GM18526 (cell line): ENCODE measurements around the gene HLCS.

Experiments
- POLR2A ChIP-seq: IDR thresholded peaks from 3 replicates; pipeline ENCODE4 v1.6.1; 2011; ENCODE audit not compliant: insufficient read length; ENCODE audit errors: extremely low read depth

HLCS gene

DNA sequence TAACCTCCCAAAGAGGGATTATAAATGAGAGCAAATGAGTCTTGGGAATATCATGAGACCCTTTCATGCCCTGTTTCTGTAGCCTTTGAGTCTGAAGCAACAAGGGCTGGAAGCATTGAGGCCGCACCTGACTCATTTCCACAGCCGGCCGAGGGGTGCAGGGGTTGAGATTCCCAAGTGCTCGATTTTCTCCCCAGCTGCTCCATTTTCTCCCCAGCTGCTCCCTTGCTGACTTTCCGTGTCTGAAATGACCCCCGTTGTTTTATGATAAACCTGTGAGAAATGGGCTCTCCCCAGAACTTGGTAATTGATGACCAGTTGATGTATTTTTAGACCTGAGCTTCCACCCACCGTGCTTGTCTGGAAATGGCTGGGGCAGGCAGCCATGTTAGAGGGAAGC lies 244.7 kb downstream of the HLCS start:
- TF ChIP-seq POLR2A: no peak

DNA sequence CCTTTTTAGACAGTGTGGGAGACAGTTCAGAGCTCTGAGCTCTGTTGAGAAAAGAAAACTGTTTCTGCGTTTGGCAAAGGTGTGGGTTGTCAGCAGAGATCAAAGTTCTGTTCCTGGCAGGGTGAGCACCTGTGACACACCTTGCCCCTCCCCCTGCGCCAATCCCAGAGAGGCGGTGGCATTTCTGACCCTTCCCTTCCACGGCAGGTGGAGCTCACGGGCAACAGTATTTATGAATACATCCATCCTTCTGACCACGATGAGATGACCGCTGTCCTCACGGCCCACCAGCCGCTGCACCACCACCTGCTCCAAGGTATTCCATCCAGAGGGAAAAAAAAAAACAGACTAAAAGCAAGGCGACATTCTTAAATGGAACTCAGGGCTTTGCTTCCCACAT lies 246.9 kb downstream of the HLCS start:
- TF ChIP-seq POLR2A: no peak

DNA sequence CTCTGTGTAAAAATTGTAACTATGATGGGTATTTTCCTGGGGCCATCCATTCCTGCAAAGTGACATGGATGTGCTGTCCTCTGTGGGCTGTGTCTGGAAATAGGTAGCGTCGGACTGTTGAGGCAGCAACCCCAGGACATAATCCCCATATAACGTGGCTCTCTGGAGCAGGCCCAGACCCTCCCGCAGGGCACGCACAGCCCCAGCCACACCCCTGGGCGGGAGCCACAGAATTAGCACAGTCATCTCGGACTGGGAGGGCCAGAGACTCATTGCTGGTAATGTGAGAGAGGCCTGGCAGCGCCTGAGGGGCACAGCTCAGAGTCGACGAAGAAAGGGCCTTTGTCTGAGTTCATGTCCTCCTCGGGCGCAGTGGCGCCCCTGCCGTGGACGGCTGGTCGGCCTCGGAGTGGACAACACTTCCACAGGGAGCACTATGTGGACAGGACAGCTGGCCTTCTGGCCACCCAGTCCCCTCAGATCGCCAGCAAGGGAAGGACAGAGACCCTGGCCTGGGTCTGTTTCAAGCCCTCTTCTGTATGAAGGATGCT lies 247.4 kb downstream of the HLCS start:
- TF ChIP-seq POLR2A: no peak

DNA sequence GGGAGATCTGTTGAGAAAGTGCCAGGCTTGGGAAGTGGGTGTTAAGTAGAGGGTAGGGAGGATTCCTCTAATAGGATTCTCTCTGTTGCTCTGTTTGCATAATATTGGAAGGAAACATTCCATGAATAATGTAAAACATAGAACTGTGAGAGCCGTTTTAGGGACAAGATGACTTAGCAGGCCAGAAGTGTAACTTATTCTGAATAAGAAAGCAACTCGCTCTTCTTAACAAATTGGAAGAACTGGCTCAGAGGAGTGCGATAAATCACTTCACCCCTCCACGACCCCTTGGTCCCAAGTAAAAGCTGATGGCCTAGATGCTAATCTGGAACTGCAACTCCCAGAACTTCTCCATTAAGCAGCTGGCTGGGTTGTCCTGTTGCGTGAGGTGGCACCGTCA lies 248.5 kb downstream of the HLCS start:
- TF ChIP-seq POLR2A: no peak

DNA sequence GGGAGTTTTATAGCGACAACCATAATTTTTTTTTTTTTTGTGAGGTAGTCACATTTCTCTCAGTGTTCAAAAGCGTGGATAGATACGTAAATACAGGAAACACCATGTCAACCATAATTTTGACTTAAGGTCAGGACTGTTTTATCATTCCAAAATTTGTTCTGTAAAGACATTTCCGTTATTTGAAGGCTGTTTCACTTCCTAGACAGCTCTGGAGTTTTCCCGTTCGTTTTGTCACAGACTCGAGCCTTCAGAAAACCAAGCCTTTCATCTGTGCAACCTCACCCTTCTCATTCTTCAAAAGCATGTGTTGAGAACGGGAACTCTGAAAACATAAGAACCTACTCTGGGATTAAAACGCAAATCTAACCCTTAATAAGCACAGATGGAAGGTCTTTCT lies 249.6 kb downstream of the HLCS start:
- TF ChIP-seq POLR2A: no peak

DNA sequence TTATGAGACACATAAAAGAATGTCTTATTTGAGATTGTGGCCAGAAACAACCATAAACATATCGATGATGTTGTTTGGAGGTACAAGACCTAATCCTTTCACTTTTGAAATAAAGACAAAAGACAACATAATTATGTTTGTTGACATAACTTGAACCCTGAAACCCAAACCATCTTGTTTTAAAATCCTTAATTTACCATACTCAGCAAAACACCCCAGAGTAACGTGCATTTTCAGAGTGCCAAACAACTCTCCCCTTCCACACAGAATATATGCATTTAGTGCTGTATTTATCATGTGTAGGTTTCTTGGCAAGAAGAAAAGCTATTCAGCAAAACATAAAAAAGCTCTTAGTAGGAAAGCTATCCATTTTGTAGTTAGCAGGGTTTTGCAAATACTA lies 250.1 kb downstream of the HLCS start:
- TF ChIP-seq POLR2A: no peak

DNA sequence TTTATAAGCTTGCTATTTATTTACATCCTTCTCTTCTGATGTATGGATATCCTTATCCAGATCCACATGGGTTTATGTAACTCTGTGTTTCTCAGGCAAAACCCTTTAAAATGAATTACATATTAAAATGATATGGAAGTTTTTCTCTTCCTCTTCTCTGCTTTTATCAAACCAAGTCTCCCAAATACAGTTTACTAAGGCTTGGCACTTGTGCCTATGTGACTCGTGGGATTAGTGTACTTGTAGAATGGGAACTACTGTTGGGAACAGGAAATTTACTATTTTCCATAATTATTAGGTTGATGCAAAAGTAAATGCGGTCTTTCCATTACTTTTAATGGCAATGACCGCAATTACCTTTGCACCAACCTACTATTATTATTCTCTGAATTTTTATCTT lies 252.7 kb downstream of the HLCS start:
- TF ChIP-seq POLR2A: no peak

DNA sequence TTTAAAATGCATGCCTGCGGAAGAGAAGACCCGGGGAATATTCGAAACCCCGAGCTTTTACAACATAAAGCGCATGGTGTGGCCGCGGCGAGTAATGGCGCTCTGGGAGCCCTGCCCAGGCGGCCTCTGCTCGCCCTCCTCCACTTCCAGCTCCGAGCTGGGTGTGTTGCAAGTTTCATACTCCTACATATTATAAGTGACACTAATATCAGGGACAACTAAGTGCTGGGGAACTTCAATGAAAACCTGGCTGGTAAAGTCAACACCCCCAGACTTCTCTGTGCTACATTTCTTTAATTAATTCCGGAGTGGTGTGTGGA lies 255.8 kb downstream of the HLCS start:
- no peak for TF ChIP-seq POLR2A

DNA sequence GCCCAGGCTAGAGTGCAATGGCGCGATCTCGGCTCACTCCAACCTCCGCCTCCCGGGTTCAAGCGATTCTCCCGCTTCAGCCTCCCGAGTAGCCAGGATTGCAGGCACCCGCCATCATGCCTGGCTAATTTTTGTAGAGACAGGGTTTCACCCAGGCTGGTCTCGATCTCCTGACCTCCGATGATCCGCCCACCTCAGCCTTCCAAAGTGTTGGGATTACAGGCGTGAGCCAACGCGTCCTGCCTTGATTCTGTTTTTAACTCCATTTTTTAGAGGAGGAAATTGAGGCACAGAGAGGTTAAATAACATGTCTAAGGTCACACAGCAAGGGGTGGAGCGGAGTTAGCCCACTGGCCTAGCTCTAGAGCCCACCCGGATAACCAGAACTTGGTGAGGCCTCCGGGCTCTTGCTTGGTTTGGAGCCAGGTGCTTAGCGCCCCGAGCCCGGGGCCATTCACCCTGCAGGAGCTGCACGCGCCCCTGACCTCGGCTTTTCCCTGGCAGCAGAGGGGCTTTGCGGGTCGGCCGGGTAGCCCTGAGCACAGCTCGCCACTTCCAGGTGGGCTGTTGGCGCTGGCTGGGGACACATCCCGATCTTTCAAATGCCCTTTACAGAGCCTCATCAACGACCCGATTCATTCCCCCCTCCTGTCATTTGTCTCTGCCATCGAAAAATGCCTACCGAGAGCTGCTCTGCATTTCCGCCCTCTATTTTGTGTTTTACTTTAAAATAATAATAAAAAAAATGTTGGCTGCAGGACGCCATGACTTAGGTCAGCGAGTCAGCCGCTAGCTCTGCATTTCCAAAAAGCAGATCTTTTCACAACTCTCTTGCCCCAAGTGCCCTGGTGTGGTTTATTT lies 256.4 kb downstream of the HLCS start:
- TF ChIP-seq POLR2A: no peak

DNA sequence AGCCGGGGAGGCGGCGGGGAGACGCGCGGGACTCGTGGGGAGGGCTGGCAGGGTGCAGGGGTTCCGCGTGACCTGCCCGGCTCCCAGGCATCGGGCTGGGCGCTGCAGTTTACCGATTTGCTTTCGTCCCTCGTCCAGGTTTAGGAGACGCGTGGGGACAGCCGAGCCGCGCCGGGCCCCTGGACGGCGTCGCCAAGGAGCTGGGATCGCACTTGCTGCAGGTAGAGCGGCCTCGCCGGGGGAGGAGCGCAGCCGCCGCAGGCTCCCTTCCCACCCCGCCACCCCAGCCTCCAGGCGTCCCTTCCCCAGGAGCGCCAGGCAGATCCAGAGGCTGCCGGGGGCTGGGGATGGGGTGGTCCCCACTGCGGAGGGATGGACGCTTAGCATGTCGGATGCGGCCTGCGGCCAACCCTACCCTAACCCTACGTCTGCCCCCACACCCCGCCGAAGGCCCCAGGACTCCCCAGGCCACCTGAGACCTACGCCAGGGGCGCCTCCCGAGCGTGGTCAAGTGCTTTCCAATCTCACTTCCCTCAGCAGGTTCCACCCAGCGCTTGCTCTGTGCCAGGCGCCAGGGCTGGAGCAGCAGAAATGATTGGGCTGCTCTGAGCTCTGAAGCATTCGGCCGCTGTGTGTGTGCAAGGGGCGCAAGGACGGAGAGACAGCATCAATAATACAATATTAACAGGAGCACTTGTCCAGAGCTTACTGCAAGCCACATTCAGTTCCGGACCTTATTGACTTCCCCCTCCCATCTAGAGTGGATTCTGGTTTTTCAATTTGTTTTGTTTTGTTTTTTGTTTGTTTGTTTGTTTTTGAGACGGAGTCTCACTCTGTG lies 257.2 kb downstream of the HLCS start:
- no peak for TF ChIP-seq POLR2A

DNA sequence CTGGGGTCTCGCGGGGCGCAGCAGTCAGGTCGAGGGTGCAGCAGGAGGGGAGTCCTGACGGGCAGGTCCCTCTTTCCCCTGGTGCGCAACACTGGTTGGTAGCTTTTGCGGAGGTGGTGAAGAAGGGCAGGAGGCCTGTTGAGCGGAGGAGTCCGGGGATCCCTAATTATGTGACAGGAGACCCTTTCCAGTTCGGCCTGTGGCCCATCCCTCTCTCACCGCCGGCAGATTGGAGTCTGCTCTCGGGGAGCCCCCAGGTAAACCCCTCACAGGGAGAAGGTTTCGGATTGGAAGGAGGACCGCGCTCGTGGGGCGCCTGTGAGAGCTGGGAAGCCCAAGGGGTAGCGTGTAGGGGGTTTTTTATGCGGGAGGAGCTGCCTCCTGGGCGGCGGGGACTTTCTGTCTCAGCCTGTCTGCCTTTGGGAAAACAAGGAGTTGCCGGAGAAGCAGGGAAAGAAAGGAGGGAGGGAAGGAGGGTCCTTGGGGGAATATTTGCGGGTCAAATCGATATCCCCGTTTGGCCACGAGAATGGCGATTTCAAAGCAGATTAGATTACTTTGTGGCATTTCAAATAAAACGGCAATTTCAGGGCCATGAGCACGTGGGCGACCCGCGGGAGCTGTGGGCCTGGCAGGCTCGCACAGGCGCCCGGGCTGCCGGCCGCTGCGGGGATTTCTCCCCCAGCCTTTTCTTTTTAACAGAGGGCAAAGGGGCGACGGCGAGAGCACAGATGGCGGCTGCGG lies 258.0 kb downstream of the HLCS start:
- TF ChIP-seq POLR2A: no peak

DNA sequence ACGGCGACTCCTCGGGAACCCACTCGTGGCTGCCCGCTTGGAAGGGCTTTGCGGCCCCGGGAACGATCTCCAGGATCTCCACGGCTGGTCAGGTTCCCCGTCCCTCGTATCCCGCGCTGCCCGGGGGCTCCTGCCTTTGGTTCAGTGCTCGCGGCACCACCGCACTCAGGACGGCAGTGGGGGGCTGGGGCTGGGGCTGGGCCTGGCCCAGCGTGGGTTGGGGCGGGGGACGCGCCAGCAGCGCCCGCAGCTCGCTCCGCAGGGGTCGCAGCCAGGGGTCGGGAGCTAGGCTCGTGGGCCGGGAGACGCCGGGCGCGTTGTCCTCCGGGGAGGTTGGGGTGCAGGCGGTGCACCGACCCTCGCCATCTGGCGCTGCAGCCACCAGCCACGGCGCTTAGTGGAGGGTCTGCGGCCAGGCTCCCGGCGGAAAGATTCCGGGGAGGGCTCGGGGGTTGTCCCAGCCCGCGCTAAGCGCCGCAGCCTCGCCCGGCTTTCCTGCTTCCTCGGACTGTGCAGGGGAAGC lies 258.6 kb downstream of the HLCS start:
- TF ChIP-seq POLR2A: no peak

DNA sequence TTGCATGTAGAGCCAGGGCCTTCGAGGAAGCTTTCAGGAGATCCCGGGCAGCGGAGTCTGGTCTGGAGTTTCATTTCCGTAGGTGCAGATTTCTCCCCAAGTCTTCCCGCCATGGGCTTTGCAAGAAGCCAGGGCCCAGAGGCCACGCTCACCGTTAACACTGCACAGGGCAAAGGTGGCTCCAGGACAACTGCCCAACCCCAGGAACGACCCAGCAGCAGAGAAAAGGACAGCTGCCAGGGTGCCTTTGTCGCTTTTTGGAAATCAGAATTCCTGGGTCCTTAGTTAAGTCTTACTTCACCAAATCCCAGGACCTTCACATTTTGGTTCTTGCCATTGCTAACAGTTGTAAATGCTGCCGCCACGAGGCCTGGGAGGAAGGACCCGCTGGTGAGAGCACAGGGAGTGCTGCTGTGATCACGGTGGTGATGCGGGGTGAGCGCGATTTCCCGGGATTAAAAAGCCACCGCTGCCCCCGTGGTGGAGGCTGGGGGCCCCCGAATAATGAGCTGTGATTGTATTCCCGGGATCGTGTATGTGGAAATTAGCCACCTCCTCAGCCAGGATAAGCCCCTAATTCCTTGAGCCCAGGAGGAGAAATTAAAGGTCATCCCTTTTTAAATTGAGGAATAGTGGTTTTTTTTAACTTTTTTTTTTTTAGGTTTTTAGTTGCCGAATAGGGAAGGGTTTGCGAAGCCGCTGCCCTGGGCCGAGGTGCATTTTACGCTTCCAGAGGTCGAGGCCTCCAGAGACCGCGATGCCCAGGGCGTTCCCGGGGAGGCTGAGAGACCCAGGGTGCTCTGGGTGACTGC lies 259.3 kb downstream of the HLCS start:
- TF ChIP-seq POLR2A: no peak

DNA sequence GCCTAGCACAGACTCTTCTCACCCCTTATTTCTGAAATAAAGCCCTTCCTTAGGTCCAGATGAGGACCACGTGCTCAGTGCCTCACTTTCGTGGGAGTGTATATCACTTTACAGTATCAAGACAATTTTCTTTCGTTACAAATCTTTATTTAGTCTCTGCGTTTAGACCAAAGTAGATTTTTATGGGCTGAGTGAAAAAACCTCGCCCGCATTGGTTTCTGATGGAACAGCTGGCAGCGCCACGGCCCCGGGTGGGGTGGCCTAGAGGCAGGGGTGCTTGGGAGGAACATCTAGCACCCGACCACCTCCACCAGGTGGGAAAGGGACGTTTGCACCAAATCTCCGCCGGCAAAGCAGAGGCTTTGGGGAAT lies 260.0 kb downstream of the HLCS start:
- no peak for TF ChIP-seq POLR2A
